Neuron (in vitro differentiated cells): ENCODE measurements around the gene KIFC1.

Experiments
- H2AFZ ChIP-seq: one replicate; pipeline ENCODE4 v1.6.1; 2013; ENCODE audit warnings: low read depth, mild to moderate bottlenecking, inconsistent platforms, low read length, moderate library complexity
- H3K27me3 ChIP-seq: one replicate; pipeline ENCODE4 v1.6.1; 2013; ENCODE audit warnings: low read length; ENCODE audit not compliant: insufficient read depth
- H3K36me3 ChIP-seq: one replicate; pipeline ENCODE4 v1.6.1; 2013; ENCODE audit warnings: low read length; ENCODE audit not compliant: insufficient read depth
- H3K4me1 ChIP-seq: one replicate; pipeline ENCODE4 v1.6.1; 2013; ENCODE audit warnings: low read length; ENCODE audit not compliant: insufficient read depth
- H3K4me3 ChIP-seq: 2 replicates; pipeline ENCODE4 v1.5.1; 2013; ENCODE audit warnings: mild to moderate bottlenecking, low read length, moderate library complexity
- H3K9me3 ChIP-seq: one replicate; pipeline ENCODE4 v1.6.1; 2013; ENCODE audit warnings: low read length

Gene KIFC1

DNA sequence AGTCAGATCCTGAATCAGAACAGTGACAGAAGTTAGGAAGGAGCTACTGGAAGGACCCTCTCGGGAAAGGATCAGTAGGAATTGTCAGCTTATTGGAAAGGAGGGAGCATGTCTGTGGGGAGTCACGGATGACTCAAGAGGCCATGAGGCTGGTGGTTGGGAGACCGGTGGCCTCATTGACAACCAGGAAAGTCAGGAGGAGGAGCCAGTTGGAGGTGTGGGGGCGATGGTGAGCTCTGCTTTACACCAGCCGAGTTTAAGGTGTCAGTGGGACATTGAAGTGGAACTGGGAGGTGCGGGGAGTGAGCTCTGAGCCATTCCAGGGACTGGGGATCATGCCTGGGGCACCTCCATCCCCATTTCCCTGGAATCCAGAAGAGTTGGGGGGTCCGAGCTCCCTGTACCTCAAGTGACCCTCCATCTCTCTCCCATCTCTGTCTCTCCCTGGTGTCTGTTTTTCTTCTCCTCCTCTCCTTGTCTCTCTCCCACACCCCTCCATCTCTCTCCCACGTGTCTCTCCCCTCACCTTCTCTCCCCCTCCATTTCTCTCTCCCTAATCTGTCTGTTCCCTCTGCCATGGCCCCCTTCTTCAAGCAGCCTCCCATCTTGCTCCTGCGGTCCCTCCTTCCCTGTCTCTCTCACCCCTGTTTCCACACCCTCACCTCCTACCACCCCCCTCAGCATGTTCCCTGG lies 48.5 kb downstream of the KIFC1 start:
- Histone ChIP-seq H3K4me1 (no peaks in the 10 kb centered on the region), H3K4me3 (no peak overlapping the region), H3K36me3 (peaks cover 81% of the 10 kb centered on the region), H3K9me3 (no peaks in the 10 kb centered on the region), H2AFZ (no peak overlapping the region), H3K27me3 (no peaks in the 10 kb centered on the region)

DNA sequence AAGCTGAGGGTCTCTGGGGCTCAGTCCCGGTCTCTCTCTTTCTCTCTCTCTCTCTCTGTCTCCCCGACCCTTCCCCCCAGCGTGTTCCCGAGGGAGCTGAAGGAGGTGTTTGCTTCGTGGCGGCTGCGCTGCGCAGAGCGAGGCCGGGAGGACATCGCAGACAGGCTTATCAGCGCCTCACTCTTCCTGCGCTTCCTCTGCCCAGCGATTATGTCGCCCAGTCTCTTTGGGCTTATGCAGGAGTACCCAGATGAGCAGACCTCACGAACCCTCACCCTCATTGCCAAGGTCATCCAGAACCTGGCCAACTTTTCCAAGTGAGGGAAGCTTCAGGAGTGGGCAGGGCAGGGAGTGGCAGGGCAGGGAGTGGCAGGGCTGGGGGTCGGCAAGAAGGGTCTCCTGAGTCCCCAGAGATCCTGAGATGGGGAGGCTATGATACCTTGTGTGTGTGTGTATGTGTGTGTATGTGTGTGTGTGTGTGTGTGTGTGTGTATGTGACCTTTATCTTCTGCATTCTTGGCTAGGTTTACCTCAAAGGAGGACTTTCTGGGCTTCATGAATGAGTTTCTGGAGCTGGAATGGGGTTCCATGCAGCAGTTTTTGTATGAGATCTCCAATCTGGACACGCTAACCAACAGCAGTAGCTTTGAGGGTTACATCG lies 49.2 kb downstream of the KIFC1 start:
- Histone ChIP-seq H3K27me3 (no peaks in the 10 kb centered on the region), H3K4me1 (no peaks in the 10 kb centered on the region), H3K4me3 (no peak overlapping the region), H3K9me3 (no peaks in the 10 kb centered on the region), H3K36me3 (peaks cover 77% of the 10 kb centered on the region), H2AFZ (no peak overlapping the region)

DNA sequence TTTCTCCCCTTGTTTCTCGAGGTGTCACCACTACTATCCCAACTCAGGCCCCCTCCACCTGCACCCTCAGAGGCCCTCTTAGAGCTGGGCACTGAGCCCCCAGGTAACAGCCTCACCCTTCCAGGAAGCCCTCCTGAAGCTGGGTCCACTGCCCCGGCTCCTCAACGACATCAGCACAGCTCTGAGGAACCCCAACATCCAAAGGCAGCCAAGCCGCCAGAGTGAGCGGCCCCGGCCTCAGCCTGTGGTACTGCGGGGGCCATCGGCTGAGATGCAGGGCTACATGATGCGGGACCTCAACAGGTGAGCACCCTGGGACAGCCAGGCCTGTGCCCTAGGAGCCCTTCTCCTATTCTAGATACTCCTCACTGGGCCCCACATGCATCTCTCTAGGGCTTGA lies 49.8 kb downstream of the KIFC1 start:
- no peaks in the 10 kb centered on the region for H3K27me3 ChIP-seq
- H3K4me1 ChIP-seq, result no peaks in the 10 kb centered on the region
- no peaks in the 10 kb centered on the region for H3K9me3 ChIP-seq
- peaks cover 78% of the 10 kb centered on the region for H3K36me3 ChIP-seq
- H3K4me3 ChIP-seq, result no peak overlapping the region
- H2AFZ ChIP-seq, result no peak overlapping the region

DNA sequence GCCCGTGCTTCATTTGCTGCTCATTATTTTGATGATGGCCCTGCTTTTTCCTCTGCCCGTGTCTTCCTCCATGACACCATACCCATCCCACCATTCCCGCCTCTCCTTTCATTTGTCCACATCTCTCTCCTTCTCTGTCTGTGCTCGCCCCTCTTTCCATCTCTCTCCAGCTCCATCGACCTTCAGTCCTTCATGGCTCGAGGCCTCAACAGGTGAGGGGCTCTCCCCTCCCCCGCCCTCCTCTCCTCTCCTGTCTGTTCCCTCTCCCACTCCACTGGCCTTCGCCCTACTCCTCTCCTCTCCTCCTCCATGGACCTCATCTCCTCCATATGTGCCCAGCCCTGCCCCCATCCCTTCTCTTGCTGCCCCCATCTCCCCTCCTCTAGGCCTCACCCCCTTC lies 50.7 kb downstream of the KIFC1 start:
- no peaks in the 10 kb centered on the region for H3K4me1 ChIP-seq
- H3K9me3 ChIP-seq, result no peaks in the 10 kb centered on the region
- H3K36me3 ChIP-seq, result peaks cover 77% of the 10 kb centered on the region
- H2AFZ ChIP-seq, result no peak overlapping the region
- H3K27me3 ChIP-seq, result no peaks in the 10 kb centered on the region
- H3K4me3 ChIP-seq, result no peak overlapping the region

DNA sequence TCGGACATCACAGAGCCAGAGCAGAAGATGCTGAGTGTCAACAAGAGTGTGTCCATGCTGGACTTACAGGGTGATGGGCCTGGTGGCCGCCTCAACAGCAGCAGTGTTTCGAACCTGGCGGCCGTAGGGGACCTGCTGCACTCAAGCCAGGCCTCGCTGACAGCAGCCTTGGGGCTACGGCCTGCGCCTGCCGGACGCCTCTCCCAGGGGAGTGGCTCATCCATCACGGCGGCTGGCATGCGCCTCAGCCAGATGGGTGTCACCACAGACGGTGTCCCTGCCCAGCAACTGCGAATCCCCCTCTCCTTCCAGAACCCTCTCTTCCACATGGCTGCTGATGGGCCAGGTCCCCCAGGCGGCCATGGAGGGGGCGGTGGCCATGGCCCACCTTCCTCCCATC lies 51.4 kb downstream of the KIFC1 start:
- H3K4me1 ChIP-seq, result no peaks in the 10 kb centered on the region
- no peaks in the 10 kb centered on the region for H3K27me3 ChIP-seq
- no peak overlapping the region for H2AFZ ChIP-seq
- peaks cover 78% of the 10 kb centered on the region for H3K36me3 ChIP-seq
- no peak overlapping the region for H3K4me3 ChIP-seq
- no peaks in the 10 kb centered on the region for H3K9me3 ChIP-seq

DNA sequence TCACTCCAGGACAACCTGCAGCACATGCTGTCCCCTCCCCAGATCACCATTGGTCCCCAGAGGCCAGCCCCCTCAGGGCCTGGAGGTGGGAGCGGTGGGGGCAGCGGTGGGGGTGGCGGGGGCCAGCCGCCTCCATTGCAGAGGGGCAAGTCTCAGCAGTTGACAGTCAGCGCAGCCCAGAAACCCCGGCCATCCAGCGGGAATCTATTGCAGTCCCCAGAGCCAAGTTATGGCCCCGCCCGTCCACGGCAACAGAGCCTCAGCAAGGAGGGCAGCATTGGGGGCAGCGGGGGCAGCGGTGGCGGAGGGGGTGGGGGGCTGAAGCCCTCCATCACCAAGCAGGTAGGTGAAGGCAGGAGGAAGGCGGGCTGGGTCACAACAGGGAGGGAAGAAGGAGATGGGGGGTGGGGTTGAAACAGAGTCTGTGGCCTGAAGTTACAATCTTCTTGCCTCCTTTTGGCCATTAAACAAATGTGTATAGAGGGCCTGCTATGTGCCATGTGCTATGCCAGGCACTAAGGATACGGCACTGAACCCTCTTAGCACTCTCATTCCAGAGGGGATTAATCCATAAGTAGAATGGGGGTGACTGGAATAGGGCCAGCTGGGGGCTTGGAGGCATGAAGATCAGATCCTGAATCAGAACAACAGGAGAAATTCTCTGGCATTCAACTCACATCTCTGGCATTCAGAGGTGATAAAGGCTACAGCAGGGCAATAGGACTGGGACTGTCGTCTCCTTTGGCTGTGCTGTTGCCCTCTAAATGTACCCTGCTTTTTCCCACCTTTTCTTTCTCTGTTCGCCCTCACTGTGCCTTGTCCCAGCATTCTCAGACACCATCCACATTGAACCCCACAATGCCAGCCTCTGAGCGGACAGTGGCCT lies 52.2 kb downstream of the KIFC1 start:
- Histone ChIP-seq H3K27me3 (no peaks in the 10 kb centered on the region), H3K36me3 (peaks cover 78% of the 10 kb centered on the region), H2AFZ (no peak overlapping the region), H3K4me1 (no peaks in the 10 kb centered on the region), H3K9me3 (no peaks in the 10 kb centered on the region), H3K4me3 (no peak overlapping the region)

DNA sequence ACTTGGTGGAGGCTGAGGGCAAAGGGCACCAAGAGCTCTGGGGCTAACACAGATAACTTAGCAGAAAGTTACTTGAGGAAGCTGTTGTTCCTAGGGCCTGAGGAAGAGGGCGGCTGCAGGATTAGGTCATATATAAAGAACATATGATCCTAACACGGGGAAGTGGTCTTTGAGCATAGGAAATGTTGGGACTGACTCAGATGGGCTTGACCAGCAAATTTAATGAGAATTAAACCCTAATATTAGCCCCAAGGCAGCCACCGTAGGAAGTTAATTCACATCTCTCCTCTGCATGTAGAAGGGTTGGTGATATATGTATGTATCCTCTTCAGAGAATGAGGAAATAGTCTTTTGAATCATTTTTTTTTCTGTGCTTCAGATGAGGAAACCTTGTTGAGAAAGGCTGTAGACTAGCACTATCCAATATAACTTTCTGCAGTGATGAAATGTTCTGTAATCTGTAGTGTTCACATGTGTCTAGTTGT lies 53.5 kb downstream of the KIFC1 start:
- Histone ChIP-seq H2AFZ (no peak overlapping the region), H3K27me3 (no peaks in the 10 kb centered on the region), H3K4me1 (no peaks in the 10 kb centered on the region), H3K9me3 (no peaks in the 10 kb centered on the region), H3K36me3 (peaks cover 82% of the 10 kb centered on the region), H3K4me3 (no peak overlapping the region)

DNA sequence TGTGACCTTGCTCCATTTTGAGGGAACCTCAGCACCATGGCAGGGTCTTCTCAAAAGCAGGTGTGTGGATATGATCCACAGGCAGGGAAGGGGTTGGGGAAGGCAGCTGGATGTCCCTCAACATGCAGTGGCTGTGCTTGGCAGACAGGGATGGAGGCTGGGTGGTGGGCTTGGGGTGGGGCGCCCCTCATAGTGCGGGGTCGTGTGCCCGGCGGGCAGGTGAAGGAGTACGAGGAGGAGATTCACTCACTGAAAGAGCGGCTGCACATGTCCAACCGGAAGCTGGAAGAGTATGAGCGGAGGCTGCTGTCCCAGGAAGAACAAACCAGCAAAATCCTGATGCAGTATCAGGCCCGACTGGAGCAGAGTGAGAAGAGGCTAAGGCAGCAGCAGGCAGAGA lies 54.7 kb downstream of the KIFC1 start:
- peaks cover 77% of the 10 kb centered on the region for H3K36me3 ChIP-seq
- no peaks in the 10 kb centered on the region for H3K9me3 ChIP-seq
- no peak overlapping the region for H3K4me3 ChIP-seq
- H3K27me3 ChIP-seq, result no peaks in the 10 kb centered on the region
- H3K4me1 ChIP-seq, result no peaks in the 10 kb centered on the region
- no peak overlapping the region for H2AFZ ChIP-seq

DNA sequence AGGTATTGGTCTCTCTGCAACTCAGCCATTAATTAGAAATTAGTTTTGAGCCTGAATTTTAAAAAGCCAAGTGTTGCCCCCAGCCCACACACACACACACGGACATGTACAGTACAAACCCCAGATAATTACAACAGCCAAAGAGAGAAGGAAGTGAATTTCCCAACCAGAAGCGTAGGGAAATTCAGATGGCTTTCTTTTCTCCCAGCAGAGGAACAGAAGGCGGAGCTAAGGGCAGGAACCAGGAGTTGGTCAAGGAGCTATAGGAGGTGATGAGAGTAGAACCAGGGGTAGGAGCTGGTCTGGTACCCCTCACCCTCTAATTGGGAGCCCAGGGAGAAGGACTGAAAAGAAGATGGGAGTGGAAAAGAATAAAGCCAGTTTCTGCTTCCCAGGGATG lies 58.8 kb downstream of the KIFC1 start:
- H3K4me1 ChIP-seq, result peaks cover 10% of the 10 kb centered on the region
- peaks cover 47% of the 10 kb centered on the region for H3K36me3 ChIP-seq
- H3K4me3 ChIP-seq, result no peak overlapping the region
- no peaks in the 10 kb centered on the region for H3K27me3 ChIP-seq
- H3K9me3 ChIP-seq, result no peaks in the 10 kb centered on the region
- no peak overlapping the region for H2AFZ ChIP-seq

DNA sequence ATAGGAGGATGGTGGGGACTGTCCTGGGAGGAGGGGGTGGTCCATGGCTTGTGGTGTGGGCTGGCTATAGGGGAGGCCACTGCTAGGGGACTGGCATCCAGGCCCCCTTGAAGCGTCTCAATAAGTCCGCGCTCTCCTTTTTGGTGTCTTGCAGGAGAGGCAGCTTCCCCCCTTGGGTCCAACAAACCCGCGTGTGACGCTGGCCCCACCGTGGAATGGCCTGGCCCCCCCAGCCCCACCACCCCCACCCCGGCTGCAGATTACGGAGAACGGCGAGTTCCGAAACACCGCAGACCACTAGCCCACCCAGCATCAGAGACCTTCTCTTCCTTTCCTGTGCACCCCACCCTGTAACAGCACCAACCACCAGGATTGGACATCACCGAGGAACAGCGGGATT lies 60.0 kb downstream of the KIFC1 start:
- Histone ChIP-seq H3K4me1 (peaks cover 10% of the 10 kb centered on the region), H3K4me3 (no peak overlapping the region), H3K36me3 (peaks cover 48% of the 10 kb centered on the region)

DNA sequence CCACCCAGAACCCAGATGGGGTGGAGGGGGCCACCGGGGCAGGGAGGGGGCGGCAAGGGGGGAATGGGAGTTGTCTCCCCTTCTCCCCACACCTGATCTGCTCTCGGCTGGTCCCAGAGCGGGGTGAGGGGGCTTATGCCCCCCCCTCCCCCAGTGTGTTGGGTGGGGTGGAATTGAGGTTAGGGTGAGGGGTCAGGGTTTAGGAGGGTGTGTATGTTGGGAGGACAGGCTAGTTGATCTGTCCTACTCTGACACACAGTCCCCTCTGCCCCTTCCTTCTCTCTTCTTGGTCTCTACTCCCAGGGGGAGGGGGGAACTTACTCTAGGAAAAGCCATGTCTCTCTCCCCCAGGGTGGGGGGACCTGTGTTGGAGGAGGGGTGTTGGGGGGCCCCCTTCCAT lies 60.9 kb downstream of the KIFC1 start:
- no peaks in the 10 kb centered on the region for H3K27me3 ChIP-seq
- no peaks in the 10 kb centered on the region for H3K9me3 ChIP-seq
- H3K4me3 ChIP-seq, result no peak overlapping the region
- H3K36me3 ChIP-seq, result peaks cover 49% of the 10 kb centered on the region
- peaks cover 10% of the 10 kb centered on the region for H3K4me1 ChIP-seq
- no peak overlapping the region for H2AFZ ChIP-seq

More for the DNA sequence above, 60.0 kb downstream of the KIFC1 start:
- Histone ChIP-seq H3K27me3 (no peaks in the 10 kb centered on the region), H2AFZ (no peak overlapping the region), H3K9me3 (no peaks in the 10 kb centered on the region)

DNA sequence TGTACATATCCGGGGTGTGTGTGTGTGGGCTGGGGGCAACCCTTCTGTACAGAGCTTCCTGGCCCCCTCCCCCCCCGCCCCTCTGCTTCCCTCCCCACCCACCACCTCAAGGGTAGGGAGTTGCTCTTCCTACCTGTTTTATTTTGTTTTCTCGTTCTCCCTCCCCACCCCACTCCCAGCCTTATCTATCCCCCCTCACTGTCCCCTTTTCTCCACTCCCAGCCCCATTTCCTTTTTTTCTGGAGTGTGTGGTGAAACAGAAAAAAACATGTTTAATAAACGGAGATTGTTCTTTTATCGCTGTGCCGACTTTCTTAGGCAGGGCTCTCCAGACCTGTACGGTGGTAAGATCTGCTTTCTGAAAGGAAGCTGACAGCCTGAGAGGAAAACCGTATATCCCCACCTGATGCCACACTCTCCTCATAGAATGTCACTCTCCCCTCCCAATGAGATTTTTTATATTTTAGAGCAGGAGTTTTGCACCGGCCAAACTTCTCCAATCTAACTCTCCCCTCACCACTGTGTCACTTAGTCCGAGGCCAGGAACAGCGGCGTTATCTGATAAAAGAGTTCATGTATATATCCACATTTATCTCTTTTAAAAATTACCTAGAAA lies 61.9 kb downstream of the KIFC1 start:
- Histone ChIP-seq H3K27me3 (no peaks in the 10 kb centered on the region), H2AFZ (no peak overlapping the region), H3K36me3 (peaks cover 40% of the 10 kb centered on the region), H3K4me3 (peak overlapping the region; percentile 91), H3K4me1 (peaks cover 10% of the 10 kb centered on the region), H3K9me3 (no peaks in the 10 kb centered on the region)
